Measurements from ENCODE around the gene SLC39A5. TPM values are rescaled to one million over a fixed set of nuclear protein-coding genes. Genes with fewer than 3 reads are reported as not detected.

SLC39A5 gene
- total RNA-seq, 1 donor from 2014 or later: not detected

DNA sequence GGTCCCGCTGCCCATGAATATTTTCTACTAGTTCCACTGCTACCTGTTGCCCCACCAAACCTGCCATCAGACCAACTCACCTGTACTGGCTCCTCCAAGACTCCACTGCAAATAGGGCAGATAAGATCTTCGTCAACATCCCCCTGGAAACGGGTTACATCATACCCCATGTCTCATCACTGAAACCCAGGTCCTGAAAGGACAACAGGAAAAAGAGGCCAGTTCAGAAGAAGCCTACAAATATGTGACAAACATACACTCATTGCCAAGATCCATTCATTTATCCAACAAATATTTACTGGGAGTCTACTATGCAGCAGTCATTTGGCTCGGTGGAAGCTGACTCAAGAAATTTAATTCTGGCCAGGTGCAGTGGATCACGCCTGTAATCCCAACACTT, 16.0 kb upstream of the SLC39A5 start:
- DNase-seq (ENCODE audit: low spot score): no peak

DNA sequence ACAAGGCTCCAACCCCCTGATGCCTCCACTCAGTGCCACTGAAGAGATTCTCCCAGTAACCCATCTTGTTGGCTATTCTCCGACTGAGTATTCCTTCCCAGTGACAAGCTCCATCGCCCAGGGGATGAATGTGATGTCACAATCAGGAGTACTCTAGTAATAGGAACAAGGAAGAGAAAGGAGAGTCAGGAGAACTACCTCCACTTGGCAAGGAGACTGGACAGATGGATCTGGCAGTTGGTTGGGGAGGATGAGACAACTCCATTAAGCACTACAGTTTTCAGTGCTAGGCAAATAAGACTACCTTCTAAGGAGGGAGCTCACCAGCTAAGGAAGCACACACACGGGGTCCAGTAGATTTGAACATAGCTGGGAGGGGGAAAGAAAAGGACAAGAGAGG, 13.4 kb upstream of the SLC39A5 start:
- no peak for DNase-seq (ENCODE audit: low spot score)

DNA sequence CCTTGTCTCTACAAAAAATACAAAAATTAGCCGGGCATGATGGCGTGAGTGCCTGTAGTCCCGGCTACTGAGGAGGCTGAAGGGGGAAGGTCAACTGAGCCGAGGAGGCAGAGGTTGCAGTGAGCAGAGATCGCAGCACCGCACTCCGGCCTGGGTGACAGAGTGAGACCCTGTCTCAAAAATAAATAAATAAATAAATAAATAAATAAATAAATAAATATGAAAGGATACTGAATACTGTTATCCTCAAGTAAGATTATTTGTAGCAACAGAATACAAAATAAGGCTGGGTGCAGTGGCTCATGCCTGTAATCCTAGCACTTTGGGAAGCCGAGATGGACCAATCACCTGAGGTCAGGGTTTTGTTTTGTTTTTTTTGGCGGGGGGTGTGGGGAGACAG, 10.0 kb upstream of the SLC39A5 start:
- no peak for DNase-seq (ENCODE audit: low spot score)

DNA sequence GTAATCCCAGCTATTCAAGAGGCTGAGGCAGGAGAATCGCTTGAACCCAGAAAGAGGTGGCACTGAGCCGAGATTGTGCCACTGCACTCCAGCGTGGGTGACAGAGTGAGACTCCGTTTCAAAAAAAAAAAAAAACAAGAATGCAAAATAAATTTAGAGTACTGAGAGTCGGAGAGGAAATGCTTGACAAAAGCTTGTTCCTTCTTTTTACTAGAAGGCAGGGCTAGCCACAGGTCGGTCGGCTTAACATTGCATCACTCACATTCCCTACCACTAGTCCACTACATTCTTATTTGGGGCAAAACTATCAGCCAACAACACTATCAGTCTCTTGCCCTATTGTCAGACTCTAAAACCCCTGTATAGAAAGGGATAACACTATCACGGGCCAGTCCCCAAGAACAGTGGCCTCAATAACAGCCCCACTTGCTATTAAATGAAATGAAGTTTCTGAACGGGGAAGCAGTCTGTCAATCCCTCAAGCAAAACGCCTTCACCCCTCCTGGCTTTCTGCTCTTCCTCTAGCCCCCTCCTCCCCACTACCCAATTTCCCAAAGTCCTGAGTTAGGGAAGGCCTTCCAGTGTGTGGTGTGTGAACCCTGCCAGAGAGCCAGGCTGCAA, 9.1 kb upstream of the SLC39A5 start:
- no peak for DNase-seq (ENCODE audit: low spot score)

DNA sequence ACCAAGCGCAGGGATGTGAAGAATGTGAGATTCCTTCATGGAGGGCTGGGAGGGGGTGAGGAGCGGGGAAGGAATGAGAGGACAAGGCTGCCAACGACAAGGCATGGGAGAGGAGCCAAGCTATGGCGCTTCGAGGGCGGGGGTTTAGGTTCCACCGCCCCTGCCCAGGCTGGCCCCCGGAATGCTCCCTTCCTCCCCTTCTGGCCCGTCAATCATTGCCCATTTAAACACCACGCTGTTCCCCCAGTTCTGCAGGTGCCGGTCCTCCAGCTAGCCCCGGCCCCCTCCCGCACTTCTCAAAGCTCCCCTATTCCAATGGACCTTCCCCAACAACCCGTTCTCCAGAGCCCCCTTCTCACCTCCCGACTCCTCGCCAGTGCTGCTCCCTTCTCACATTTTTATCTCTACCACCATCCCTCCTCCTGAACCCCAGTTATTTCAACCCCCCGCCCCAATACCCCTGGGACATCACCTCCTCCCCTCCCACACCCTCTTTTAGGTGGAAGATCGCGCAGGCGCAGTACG, 8.6 kb upstream of the SLC39A5 start:
- DNase-seq (ENCODE audit: low spot score): peak; percentile 91

DNA sequence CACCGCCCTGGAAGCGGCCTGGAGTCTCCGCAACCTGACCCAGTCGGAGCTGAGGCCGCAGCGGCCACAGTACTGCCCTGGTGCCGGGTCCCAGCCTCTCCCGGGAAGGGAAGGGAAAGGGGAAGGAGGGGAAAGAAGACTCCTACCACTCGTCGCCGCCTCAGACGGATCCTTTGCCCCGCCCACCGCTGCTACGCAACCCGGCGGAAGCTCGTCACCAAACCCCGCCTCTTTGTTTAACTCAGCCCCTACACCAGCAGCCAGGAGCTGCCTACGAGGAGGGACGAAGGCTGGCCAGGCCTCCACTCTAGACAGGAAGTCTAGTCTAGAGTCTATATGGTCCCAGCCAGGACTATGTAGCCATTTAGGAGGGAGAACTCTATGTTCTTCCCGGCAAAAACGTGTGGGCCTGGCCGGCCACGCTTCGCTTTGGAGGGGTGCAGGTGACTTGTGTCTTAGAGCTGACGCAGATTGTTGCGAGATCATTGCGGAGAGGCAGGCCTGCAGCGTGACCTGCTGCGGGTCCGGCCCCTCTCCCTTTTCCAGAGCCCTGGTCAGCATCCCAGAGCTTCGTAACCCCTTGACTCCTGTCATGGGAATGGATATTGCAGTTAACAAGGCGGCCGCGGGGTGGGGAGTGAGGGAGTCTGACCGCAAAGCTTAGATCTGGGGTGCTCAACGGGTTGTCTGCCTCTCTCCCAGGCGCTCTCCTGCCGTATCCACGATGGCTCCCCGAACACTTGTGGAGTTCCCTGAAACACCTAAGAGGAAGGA, 7.9 kb upstream of the SLC39A5 start, which contains the start of gene RNF41:
Gene RNF41 (minus strand): TSS at position 166 of the 774 bp plus-strand sequence. CDS start 7,875 bp downstream, outside the sequence.
- peak; percentile 99 for DNase-seq (ENCODE audit: low spot score)

DNA sequence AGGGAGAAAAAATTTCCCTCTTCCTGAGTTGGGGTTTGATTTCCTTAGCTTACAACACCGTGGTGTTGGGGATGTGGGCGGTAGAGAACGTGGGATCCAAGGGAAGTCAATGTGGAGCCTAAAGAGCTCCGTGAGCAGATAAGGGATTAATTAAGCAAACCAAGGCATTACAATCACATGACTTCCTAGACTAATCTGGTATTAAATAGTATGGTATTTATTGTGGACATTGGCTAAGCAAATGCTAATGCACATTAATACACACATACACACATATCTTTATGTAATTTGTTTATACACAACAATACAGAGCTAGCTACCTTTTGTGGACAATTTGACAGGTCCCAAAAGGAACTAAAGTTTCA, 7.3 kb upstream of the SLC39A5 start:
- no peak for DNase-seq (ENCODE audit: low spot score)

DNA sequence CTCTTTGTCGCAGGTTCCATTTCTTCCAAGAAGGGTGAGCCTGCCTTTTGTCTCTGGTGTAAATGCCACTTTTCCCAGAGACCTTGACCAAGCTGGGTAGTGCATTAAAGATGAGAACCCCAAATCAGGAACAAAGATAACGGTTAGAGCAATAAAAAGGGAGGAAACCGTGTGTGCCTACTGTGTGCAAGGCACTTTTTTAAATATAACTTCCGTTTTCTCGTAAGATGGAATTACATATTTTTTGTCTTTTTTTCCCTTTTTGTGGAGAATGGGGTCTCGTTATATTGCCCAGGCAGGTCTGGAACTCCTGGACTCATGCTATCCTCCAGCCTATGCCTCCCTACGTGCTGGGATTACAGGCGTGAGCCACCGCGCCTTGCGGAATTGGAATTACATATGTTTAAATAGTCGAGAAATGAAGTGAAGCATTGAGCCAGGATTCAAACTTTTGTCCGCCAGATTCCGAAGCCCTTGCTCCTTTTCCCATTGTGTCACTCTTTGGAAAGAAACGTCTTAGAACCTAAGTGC, 6.2 kb upstream of the SLC39A5 start:
- no peak for DNase-seq (ENCODE audit: low spot score)

DNA sequence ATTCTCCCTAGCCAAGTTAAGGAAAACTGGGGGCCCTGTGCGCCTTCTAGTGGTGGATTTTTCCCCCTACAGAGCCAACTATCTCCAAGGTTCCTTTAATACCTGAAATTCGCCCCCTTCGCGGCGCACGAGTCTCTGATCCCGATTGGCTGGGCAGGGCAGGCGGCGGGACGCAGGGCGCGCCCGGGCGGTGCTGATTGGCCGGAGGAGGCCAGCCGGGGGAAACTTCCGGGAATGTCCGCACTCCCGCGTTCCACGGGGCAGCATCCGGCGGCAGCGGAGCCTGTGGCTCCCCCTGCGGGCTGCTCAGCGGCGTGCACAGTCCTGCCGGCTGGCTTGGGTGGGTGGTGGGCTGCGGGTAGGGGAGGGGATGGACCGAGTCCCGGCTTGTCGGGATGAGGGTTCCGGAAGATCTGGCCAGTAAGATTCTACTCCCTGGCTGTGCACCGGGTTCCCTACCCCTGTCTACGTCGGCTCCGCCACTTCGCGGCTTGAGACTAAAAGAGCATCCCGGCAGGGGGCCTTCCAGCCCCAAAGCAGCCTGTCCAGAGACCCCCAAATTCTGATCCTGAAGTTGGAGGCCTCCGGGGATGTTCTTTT, 5.6 kb upstream of the SLC39A5 start, which contains the start of gene NABP2:
Gene NABP2 (plus strand): TSS at position 241 of the 600 bp plus-strand sequence. CDS start 515 bp downstream, outside the sequence.
- DNase-seq (ENCODE audit: low spot score): peak; percentile 99

DNA sequence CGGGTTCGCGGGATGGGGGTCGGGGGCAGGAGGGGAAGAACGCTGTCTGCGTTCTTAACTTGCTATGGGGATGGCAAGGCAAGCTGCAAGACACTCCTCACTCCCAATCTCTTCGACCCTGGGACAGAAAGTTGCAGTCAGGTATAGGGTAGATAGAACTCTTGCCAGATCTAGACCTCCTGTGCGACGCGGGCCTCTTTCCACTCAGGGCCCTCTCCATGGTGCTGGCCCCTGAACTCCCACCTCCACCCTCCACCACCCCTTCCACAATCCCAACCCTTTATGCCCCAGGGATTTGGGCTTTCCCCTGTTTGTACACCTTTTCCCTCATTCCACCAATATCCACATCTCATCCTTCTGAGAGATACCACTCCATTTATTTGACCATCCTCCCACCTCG, 4.9 kb upstream of the SLC39A5 start:
- DNase-seq (ENCODE audit: low spot score): no peak

DNA sequence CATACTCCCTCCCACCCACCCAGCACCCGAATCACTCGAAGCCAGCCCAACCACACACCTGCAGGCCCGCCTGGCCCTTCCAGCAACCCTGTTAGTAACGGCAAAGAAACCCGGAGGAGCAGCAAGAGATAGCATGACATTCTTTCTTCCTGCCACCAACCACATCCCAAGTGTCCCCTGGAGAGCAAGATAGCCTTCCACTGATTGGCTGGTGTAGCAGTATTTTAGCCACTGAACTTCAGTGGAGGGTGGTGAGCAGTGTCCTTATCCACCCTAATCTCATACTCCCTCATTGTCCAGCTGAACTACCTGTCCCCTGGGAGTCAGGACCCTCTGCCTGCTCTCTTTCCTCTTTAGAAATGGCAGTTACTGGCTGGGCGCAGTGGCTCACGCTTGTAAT, 769 bp upstream of the SLC39A5 start:
- DNase-seq (ENCODE audit: low spot score): no peak

DNA sequence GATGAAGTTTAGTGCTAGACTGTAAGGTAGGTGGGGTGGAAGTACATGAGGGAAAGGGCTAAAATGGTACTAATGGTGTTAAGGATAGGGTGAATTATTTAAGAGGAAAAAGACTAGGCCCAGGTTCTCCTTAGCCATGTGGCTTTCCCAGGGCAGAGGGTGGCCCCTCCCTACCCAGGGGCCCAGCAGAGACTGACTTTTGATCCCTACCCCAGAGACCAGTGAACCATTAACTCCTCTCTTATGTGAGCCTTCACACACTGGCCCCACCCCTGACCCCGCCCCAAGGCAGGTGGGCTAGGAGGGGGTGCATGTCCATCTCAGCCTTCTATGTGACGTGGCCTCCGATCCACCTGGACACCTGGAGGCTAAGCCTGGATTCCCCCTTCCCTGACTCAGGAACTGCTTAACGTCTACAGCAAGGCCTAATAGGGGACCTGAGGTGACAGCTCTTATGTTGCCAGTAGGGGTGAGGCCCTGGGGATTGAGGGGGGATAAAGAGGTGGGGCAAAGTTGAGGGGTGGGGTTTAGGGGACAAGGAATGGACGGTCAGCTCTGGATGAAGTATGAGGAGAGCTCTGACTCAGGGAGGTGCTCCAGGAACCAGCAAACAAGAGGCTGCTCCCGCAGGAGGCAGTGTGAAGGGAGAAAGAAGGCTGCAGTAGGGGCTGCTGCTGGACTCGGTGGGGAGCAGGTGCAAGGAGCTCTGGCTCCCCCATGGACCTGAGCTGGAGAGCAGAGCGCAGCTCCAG, 757 bp downstream of the SLC39A5 start:
- no peak for DNase-seq (ENCODE audit: low spot score)

DNA sequence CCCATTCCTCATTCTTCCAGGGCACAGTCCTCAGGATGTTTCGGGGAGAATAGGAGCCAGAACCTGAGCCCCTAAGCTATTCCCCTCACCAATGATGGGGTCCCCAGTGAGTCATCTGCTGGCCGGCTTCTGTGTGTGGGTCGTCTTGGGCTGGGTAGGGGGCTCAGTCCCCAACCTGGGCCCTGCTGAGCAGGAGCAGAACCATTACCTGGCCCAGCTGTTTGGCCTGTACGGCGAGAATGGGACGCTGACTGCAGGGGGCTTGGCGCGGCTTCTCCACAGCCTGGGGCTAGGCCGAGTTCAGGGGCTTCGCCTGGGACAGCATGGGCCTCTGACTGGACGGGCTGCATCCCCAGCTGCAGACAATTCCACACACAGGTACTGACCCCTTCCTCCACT, 1.3 kb downstream of the SLC39A5 start:
- no peak for DNase-seq (ENCODE audit: low spot score)

DNA sequence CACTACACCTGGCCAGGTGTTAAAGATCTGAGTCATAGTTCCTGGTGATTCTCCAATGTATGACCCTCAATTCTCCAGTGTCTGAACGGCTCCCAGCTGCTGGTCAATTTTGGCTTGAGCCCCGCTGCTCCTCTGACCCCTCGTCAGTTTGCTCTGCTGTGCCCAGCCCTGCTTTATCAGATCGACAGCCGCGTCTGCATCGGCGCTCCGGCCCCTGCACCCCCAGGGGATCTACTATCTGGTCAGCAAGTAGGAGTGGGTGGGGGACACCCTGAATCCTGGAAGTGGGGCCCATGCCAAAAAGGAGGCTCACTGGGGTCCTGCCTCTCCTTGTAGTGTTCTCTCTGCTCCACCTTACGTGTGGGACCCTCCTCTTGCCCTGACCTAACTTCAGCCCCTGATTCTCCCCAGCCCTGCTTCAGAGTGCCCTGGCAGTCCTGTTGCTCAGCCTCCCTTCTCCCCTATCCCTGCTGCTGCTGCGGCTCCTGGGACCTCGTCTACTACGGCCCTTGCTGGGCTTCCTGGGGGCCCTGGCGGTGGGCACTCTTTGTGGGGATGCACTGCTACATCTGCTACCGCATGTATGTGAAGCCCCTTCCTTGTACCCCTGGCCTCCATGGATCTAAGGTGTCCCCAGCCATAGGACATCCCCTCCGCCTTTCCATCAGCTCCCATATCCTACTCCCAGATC, 5.0 kb downstream of the SLC39A5 start:
- no peak for DNase-seq (ENCODE audit: low spot score)

DNA sequence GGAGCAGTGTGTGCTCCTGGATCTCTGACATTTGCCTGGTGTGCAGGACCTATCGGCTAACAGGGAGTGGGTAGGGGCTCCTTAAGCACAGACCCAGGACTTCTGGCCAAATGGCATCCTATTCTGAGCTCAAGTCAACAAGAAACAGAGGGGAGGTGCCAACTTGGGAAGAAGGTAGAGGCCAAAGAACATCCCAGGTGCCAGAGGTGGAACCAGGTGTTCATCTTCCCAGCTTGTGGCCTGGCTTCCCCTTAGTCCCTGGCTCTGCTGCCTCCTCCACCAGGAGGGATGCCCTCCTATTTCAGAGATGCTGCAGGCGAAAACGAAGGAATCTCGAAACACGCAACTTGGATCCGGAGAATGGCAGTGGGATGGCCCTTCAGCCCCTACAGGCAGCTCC, 6.2 kb downstream of the SLC39A5 start:
- no peak for DNase-seq (ENCODE audit: low spot score)

DNA sequence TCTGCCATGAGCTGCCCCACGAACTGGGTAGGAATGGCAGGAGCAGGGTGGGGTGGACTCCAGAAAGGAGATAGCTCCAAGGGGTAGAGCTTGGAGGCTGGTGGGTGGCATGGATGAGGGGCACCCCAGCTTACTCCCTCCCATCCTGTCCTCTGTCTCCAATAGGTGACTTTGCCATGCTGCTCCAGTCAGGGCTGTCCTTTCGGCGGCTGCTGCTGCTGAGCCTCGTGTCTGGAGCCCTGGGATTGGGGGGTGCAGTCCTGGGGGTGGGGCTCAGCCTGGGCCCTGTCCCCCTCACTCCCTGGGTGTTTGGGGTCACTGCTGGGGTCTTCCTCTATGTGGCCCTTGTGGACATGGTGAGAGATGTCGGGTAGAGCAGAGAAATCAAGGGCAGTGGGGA, 7.1 kb downstream of the SLC39A5 start:
- DNase-seq (ENCODE audit: low spot score): no peak

DNA sequence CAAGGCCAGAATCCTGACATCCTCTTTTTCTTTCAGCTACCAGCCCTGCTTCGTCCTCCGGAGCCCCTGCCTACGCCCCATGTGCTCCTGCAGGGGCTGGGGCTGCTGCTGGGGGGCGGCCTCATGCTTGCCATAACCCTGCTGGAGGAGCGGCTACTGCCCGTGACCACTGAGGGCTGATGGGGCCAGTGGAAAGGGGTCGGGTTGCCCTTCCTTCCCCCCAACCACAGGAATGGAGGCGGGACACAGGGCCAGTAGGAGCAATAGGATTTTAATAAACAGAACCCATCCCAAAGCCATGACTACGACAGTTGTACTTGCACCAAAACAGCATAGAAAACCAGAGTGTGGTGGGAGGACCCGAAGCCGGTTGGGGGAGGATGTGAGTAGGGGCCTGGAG, 7.7 kb downstream of the SLC39A5 start:
- no peak for DNase-seq (ENCODE audit: low spot score)

DNA sequence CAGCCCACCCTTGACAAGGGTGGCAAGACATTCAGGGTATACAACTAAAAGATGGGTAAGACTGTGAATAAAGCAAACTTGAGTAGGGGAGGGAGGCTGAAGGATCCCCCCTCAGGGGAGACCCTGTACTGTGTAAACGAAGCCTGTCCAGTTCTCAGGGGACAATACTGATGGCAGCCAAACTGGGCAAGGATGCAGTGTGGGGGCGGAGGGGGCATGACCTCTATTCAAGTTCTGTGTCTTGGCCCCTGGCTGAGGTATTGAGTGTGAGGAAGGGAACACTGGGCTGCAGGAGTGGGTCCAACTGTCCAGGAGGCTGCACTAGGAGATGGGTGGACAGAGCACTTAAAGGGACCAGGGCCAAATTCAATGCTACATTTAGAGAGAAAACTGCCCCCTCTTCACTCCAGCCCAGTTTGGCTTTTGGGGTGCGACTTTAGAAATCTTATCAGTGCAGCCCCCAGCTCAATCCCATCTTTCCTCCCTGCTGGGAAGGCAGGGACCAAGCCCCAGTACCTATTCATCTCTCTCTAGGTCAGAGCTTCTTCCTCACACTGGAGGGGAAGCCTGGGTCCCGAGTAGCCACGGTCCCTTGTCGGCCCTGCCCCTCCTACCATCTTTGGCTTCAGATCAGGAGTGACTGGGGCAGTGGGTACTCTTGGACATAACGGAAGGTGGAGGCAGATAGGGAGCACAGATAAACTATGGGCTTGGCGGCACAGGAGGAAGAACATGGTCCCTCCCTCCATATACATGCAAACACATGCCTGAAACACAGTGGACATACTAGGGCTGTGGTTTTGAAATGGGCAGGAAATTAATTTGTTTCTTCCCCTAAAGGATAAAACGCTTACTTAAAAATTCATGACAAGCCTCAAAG, 11.8 kb downstream of the SLC39A5 start:
- no peak for DNase-seq (ENCODE audit: low spot score)

DNA sequence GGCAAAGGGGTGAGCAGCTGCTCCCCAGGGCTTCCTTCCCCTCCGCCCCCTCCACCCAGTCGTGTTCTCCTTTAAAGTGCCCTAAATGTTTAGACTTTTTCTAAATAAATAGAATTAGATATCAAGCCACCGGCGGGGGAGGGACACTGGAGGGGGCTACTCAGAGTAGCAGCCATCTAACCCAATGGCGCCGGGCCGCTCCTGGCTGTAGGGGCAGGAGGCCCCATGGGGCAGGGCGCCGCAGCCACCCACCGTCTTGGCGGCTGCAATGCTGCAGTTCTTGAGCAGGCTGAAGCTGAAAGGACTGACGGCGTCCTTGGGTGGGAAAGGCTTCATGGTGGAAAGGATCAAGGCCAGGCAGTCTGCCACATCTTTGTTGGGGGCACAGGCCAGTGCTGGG, 13.1 kb downstream of the SLC39A5 start:
- no peak for DNase-seq (ENCODE audit: low spot score)

DNA sequence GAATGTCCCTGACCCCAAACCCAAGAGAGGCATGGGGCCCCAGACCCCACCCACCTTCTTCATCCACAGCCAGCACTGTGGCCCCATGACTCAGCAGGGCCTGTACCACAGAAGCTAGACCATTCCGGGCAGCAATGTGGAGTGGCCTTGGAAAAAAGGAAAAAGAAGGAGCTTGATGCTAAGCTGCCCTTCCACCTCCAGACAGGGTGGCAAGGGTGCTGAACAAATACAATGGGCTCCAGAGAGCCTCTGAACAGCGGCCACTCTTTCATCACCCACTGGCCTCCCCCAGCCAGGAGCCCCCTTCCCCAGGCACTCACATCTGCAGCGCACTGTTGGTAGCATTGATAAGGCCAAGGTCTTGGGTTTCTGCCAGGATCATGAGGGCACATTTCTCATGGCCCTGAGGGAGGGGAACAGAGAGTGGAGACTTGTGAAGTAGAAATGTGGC, 13.9 kb downstream of the SLC39A5 start:
- no peak for DNase-seq (ENCODE audit: low spot score)

Measured in umbilical cord (tissue), 2 donors.